GM12873 (cell line): ENCODE results near the gene HDAC4.

Experiments used
- TF ChIP-seq, protein P1 (sequence below): IDR thresholded peaks from 2 replicates; pipeline ENCODE4 v1.5.1; 2012; ENCODE audit warnings: low read depth, mild to moderate bottlenecking, moderate library complexity, low read length, control low read depth; ENCODE audit not compliant: insufficient read depth; ENCODE audit errors: missing control alignments

Gene HDAC4

DNA sequence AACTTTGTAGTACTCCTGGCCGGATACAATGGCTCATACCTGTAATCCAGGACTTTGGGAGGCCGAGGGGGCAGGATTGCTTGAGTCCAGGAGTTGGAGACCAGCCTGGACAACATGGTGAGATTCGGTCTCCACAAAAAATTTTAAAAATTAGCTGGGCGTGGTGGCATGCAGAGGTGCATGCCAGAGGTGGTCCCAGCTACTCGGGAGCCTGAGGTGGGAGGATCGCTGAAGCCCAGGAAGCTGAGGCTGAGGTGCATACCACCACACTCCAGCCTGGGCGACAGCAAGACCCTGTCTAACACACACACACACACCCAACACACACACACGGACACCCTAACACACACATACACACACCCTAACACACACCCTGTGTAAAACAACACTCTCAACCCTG, 55.6 kb downstream of the HDAC4 start:
- TF ChIP-seq, protein P1, sequence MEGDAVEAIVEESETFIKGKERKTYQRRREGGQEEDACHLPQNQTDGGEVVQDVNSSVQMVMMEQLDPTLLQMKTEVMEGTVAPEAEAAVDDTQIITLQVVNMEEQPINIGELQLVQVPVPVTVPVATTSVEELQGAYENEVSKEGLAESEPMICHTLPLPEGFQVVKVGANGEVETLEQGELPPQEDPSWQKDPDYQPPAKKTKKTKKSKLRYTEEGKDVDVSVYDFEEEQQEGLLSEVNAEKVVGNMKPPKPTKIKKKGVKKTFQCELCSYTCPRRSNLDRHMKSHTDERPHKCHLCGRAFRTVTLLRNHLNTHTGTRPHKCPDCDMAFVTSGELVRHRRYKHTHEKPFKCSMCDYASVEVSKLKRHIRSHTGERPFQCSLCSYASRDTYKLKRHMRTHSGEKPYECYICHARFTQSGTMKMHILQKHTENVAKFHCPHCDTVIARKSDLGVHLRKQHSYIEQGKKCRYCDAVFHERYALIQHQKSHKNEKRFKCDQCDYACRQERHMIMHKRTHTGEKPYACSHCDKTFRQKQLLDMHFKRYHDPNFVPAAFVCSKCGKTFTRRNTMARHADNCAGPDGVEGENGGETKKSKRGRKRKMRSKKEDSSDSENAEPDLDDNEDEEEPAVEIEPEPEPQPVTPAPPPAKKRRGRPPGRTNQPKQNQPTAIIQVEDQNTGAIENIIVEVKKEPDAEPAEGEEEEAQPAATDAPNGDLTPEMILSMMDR: no peak

DNA sequence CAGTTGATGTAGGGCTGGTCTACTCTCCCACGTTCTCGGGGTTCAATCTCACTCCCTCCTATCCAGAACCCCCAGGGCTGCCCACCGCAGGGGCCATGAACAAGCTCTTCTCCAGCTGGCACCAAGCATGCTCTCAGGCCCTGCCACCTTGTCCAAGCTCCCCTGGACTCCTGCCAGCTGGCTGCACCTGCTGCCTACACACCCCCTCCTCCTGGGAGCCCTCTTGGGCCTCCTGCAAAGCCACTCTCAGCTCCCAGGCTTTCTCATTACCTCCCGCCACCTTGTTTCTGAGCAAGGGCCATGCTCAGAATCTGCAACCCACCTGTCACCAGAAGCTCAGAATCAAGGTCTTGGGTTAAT, 56.0 kb downstream of the HDAC4 start:
- TF ChIP-seq, protein P1: no peak

DNA sequence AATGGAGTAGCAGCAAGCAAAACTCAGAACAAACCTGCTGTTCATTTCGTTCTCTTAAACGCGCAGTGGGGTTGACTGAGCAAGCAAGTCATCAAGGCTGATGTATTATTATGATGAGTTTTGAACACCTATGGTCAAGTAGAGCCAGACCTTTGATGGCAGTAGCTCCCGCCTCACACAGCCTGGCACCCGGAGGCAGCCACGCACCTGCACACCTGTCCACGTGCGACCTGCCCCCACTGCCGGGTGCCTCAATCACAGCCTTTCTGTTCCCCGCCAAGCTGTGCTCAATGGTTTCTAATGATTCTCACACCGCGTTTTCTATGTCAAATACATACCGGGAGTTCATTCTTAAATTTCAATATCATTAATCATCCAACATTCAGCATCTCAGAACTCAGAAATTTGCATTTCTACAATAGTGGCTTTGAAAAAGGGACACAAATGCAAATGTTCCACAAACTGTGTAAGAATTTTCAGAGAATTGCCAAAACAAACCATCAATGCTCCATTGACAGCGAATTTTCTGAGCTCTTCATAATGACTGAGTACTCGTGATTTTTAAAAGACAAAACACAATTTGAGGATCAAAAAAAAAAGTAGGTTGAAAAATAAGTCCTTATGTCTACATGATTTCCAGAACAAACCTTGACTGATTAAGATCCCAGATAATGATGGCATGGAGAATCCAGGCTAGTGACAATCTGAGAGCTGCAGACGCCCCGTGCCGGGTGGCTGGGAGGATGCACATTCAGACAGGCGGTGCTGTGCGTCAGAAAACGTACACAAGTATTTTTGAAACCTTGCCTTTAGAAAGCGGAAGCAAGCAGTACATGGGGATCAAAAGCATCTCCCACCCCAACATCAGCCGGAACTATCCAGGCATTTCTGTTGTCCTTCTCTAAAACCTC, 56.6 kb downstream of the HDAC4 start:
- TF ChIP-seq, protein P1: no peak

DNA sequence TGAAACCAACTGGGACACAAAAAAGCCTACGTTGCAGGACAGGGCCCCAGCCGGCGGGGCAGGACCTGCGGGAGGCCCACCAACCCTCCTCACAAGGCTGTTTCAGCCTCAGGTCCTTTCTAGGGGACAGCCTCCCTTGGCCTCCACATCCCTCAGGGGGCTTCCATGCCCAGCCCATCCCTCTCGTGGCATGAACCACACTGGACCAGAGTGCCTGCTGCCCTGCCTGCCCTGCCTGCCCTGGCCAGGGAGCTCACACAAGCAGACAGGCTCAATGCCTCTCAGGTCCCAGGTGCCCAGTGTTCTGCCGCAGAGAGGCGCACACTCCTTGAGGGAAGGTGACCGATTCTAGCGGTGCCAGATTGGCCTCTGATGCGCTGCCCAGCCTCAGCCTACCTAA, 57.4 kb downstream of the HDAC4 start:
- TF ChIP-seq, protein P1: no peak

DNA sequence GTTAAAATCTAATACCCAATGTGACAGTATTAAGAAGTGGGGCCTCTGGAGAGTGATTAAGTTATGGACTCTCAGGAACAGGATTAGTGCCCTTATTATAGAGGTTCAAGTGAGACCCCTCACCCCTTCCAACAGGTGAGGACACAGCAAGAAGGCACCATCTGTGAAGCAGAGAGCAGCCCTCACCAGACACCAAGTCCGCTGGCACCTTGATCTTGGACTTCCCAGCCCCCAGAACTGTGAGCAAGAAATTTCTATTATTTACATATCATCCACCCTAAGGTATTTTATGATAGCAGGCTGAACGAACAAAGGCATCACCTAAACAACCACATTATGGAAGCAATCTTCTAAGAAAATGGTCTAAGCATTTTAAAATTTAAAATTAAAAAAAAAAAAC, 59.0 kb downstream of the HDAC4 start:
- TF ChIP-seq, protein P1: no peak

DNA sequence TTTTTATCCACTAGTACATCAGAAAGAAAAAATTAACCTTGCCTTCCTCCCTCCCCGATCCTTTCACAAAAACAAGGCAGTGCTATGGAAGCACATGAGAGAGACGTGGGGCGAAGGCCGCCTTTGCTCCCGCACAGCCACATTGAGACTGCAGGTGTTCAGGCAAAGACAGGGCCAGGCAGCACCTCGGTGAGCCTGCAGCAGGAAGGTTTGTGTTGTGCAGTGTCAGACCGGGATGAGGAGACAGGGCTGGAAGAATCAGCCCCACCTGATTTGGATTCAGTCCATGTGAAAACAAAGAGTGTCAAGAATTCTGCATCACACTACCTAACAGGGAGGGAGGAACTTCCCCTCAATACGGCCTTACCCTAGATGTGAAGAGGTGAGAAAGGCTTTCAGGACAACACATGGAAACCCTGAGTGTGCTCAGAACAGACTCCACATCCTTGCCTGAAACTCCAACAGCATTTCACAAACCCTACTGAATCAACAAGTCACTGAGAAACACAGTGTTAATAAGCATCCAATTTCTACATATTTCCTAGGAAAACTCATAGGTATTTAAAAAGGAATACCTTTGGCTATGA, 59.6 kb downstream of the HDAC4 start:
- TF ChIP-seq, protein P1: no peak

DNA sequence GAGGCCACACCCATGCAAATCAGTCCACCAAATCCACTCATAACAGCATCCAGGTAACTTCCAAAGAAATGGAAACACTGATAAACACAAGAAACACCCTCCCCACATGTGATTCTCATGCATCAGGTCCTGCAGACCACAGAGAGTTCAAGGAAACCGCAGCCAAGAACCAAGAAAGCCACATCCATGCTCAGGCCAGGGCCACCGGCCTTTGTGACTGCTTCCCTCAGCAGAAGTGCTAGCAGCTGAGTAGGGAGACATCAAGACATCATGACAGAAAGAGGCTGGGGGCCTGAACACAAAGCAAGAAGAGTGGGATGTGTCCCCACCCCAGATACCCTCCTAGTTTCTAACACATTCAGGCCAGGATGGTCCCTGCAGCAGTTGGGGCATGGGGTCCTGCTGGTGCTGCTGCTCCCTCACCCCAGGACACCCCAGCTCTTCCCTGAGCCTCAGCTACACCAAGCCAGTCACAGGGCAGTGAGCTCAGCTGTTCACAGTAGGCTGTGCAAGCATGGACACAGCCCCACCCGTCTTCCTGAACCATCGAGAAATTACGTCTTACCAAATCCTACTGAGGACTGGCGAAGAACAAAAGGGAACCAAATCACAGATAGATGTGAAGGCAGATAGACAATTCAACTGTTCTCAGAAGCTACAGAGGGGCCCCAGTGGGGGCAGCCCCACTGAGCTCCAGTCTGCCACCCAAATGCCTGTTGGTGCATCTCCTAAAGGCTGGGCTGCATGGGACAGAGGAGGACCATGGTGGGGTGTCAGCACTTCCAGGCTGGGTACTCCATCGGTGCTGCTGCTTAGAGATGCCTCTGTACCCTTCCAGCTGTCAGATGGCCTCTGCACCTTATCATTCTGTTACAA, 60.9 kb downstream of the HDAC4 start:
- TF ChIP-seq, protein P1: no peak
